HepG2 (cell line): Measurements from ENCODE around the gene LYPLA2. TPM values are rescaled to one million over a fixed set of nuclear protein-coding genes. Genes with fewer than 3 reads are reported as not detected.

Experiments
- ATAC-seq: fragments of 200-7000 bp; cut with Tn5 transposase; 3 replicates; pipeline ENCODE4 v1.9.1; 2020; ENCODE audit warnings: mild to moderate bottlenecking, moderate library complexity
- BruUV-seq: library from RNA; stranded (reverse); fragments of 400-500 nt; replicated peaks from 2 replicates; lab custom pipeline; 2021; lab: Mats Ljungman, UMichigan
- CTCF ChIA-PET: fragments of 300-600 bp; formaldehyde crosslinking; extraction: SDS; loops from one replicate; lab custom pipeline; 2021; ENCODE audit warnings: low total read pairs, inconsistent platforms, low intra/inter-chr PET ratio; lab: Yijun Ruan, JAX
- POLR2A ChIA-PET: fragments of 350-600 bp; sonication (Branson Sonifier 250); formaldehyde crosslinking; loops from one replicate; lab custom pipeline; 2020; ENCODE audit warnings: antibody characterized with exemption, inconsistent platforms; lab: Yijun Ruan, JAX
- DNase-seq: peaks from one replicate; pipeline ENCODE4 v3.0.0-alpha.2; 2015; ENCODE audit warnings: low spot score
- FAIRE-seq: peaks from 3 replicates; lab custom pipeline; 2011; peaks lifted over from hg19 to GRCh38; lab: Jason Lieb, UNC
- H2AFZ ChIP-seq: one replicate; pipeline ENCODE4 v1.6.1; 2011; ENCODE audit warnings: low read length, inconsistent platforms
- H3K27ac ChIP-seq: fragments of 300-600 bp; 3 replicates; pipeline ENCODE4 v1.8.0; 2011; ENCODE audit warnings: mixed run types, mild to moderate bottlenecking, mixed read lengths, low read length, inconsistent platforms; ENCODE audit not compliant: insufficient read depth; ENCODE audit errors: extremely low read length
- H3K27me3 ChIP-seq, 2 experiments: fragments of 200-600 bp in 1 of 2; 2 replicates in 1 of 2; 3 replicates in 1 of 2; pipeline versions ENCODE4 v1.6.0 to v1.8.0; 2011; ENCODE audit warnings: low read length in 2 of 2, mild to moderate bottlenecking in 2 of 2, moderate library complexity in 2 of 2, inconsistent platforms in 1 of 2; ENCODE audit not compliant: insufficient read depth in 2 of 2, control insufficient read depth in 1 of 2
- H3K36me3 ChIP-seq, 2 experiments: fragments of 200-600 bp in 1 of 2; replicated peaks in 1 of 2; 2 replicates in 1 of 2; 3 replicates in 1 of 2; pipeline versions ENCODE4 v1.5.1 to v1.8.0; 2011; ENCODE audit warnings: low read length in 2 of 2, inconsistent platforms in 1 of 2; ENCODE audit not compliant: insufficient read depth in 2 of 2, control insufficient read depth in 1 of 2
- H3K4me1 ChIP-seq: 2 replicates; pipeline ENCODE4 v1.5.1; 2012; ENCODE audit warnings: low read length, inconsistent platforms; ENCODE audit not compliant: insufficient read depth
- H3K4me2 ChIP-seq: 2 replicates; pipeline ENCODE4 v1.6.0; 2011; ENCODE audit warnings: low read depth, low read length, inconsistent platforms
- H3K4me3 ChIP-seq, 3 experiments: fragments of 200-600 bp in 1 of 3; sonication (generic), shearing (Covaris generic) in 1 of 3; replicated peaks in 1 of 3; 2 replicates each; pipeline ENCODE4 v1.5.1; 2011 to 2016; ENCODE audit warnings: low read length in 3 of 3, inconsistent platforms in 2 of 3, low read depth in 2 of 3, mild to moderate bottlenecking in 2 of 3, control low read depth in 1 of 3, mixed read lengths in 1 of 3; ENCODE audit not compliant: insufficient read depth in 1 of 3
- H3K79me2 ChIP-seq: one replicate; pipeline ENCODE4 v1.6.1; 2011; ENCODE audit warnings: low read length, inconsistent platforms; ENCODE audit not compliant: insufficient read depth
- H3K9ac ChIP-seq: 2 replicates; pipeline ENCODE4 v1.6.0; 2011; ENCODE audit warnings: mild to moderate bottlenecking, low read depth, low read length, inconsistent platforms; ENCODE audit not compliant: insufficient read depth
- H3K9me3 ChIP-seq: 2 replicates; pipeline ENCODE4 v1.5.1; 2012; ENCODE audit warnings: mild to moderate bottlenecking, low read length
- H4K20me1 ChIP-seq: 2 replicates; pipeline ENCODE4 v1.6.0; 2011; ENCODE audit warnings: inconsistent platforms, mild to moderate bottlenecking, low read length, moderate library complexity; ENCODE audit not compliant: insufficient read depth
- DRAP1 ChIP-seq: IDR thresholded peaks from 2 replicates; pipeline ENCODE4 v1.6.1; 2016; ENCODE audit warnings: missing genetic modification reagents, missing compliant biosample characterization
- KLF15 ChIP-seq: sonication (generic); formaldehyde crosslinking; IDR thresholded peaks from 2 replicates; pipeline ENCODE4 v1.8.1; 2023; ENCODE audit warnings: borderline replicate concordance, mild to moderate bottlenecking, inconsistent platforms, missing genetic modification reagents, mixed read lengths
- MEF2D ChIP-seq: sonication (generic); formaldehyde crosslinking; IDR thresholded peaks from 2 replicates; pipeline ENCODE4 v1.5.1; 2020; ENCODE audit warnings: mild to moderate bottlenecking, missing genetic modification reagents
- MYPOP ChIP-seq: sonication (generic); formaldehyde crosslinking; IDR thresholded peaks from 2 replicates; pipeline ENCODE4 v1.8.1; 2023; ENCODE audit warnings: mild to moderate bottlenecking, moderate library complexity, missing genetic modification reagents
- NKX3-1 ChIP-seq: sonication (generic); formaldehyde crosslinking; IDR thresholded peaks from 2 replicates; pipeline ENCODE4 v1.5.0; 2020; ENCODE audit warnings: missing genetic modification reagents
- NR1H2 ChIP-seq: sonication (generic); formaldehyde crosslinking; IDR thresholded peaks from 2 replicates; pipeline ENCODE4 v1.8.1; 2022; ENCODE audit warnings: low read depth, missing genetic modification reagents, borderline replicate concordance
- NR2C2 ChIP-seq: sonication (generic); formaldehyde crosslinking; IDR thresholded peaks from 2 replicates; pipeline ENCODE4 v1.4.0; 2020; ENCODE audit warnings: missing genetic modification reagents, mild to moderate bottlenecking, moderate library complexity, borderline replicate concordance
- PHF5A ChIP-seq: IDR thresholded peaks from one replicate; pipeline ENCODE4 v1.6.1; 2018; ENCODE audit warnings: low read depth, missing genetic modification reagents; ENCODE audit not compliant: unreplicated experiment
- SMAD1 ChIP-seq: sonication (generic); formaldehyde crosslinking; IDR thresholded peaks from 2 replicates; pipeline ENCODE4 v1.4.0; 2020; ENCODE audit warnings: missing genetic modification reagents, low read depth, mild to moderate bottlenecking, borderline replicate concordance
- SOX13 ChIP-seq, 3 experiments: fragments of 450-650 bp in 1 of 3; sonication (generic) in 1 of 3; formaldehyde crosslinking in 1 of 3; IDR thresholded peaks in 2 of 3; conservative IDR thresholded peaks in 1 of 3; 2 replicates each; pipeline versions ENCODE4 v1.5.0 to v1.6.1; 2016 to 2020; ENCODE audit warnings: antibody characterized with exemption in 1 of 3, mild to moderate bottlenecking in 1 of 3, missing compliant biosample characterization in 1 of 3, missing genetic modification reagents in 1 of 3, moderate library complexity in 1 of 3
- TFAP4 ChIP-seq: sonication (generic); IDR thresholded peaks from 2 replicates; pipeline ENCODE4 v1.6.1; 2016; ENCODE audit warnings: low read depth, borderline replicate concordance
- TGIF2 ChIP-seq: IDR thresholded peaks from 2 replicates; pipeline ENCODE4 v1.6.1; 2016; ENCODE audit warnings: control low read depth, missing compliant biosample characterization
- U2AF1 ChIP-seq: fragments of 200-400 bp; formaldehyde crosslinking; optimal IDR thresholded peaks from 2 replicates; pipeline ENCODE3; 2017; ENCODE audit warnings: mild to moderate bottlenecking, low read depth, low read length
- ZBTB42 ChIP-seq: sonication (generic); formaldehyde crosslinking; IDR thresholded peaks from 2 replicates; pipeline ENCODE4 v1.5.0; 2020; ENCODE audit warnings: mild to moderate bottlenecking, missing genetic modification reagents
- ZNF143 ChIP-seq: sonication (generic); formaldehyde crosslinking; IDR thresholded peaks from 2 replicates; pipeline ENCODE4 v1.4.0; 2020; ENCODE audit warnings: missing genetic modification reagents
- ZNF282 ChIP-seq: fragments of 450-650 bp; IDR thresholded peaks from 2 replicates; pipeline ENCODE4 v1.6.1; 2018; ENCODE audit not compliant: partially characterized antibody
- ZNF33B ChIP-seq: sonication (generic); formaldehyde crosslinking; IDR thresholded peaks from 2 replicates; pipeline ENCODE4 v1.5.1; 2020; ENCODE audit warnings: mild to moderate bottlenecking, missing genetic modification reagents
- ZNF496 ChIP-seq: sonication (generic); formaldehyde crosslinking; IDR thresholded peaks from 2 replicates; pipeline ENCODE4 v1.8.1; 2023; ENCODE audit warnings: mild to moderate bottlenecking, moderate library complexity, missing genetic modification reagents; ENCODE audit not compliant: insufficient replicate concordance
- ZNF572 ChIP-seq: sonication (generic); formaldehyde crosslinking; IDR thresholded peaks from 2 replicates; pipeline ENCODE4 v1.5.1; 2020; ENCODE audit warnings: mild to moderate bottlenecking, missing genetic modification reagents
- WGBS: methylation state at CpG from one replicate; pipeline ENCODE4 v1.1.6; 2017; ENCODE audit warnings: low lambda C conversion rate; 5-methylcytosine and 5-hydroxymethylcytosine counted together
- in situ Hi-C: cut with HindIII; loops from 2 replicates; pipeline ENCODE4 v1.10.0; 2017; ENCODE audit warnings: low pct_unique_long_range_greater_than_20kb; ENCODE audit not compliant: extremely low pct_ligation_motif_present
- intact Hi-C: fragments of 100-400 bp; cut with micrococcal nuclease; formaldehyde crosslinking; loops from one replicate; pipeline ENCODE4 v1.10.0; 2022; ENCODE audit not compliant: unreplicated experiment
- polyA plus RNA-seq, 8 experiments: library from polyadenylated mRNA; depleted of rRNA in 3 of 8; stranded (reverse) in 7 of 8; unstranded in 1 of 8; fragments of >200 nt; fragmentation: Illumina TruSeq in 4 of 8; extraction: Trizol in 4 of 8; gene quantifications; 2 replicates each; pipeline versions ENCODE4 v1.2.1 to v1.2.3, GENCODE V29; 2011 to 2016; ENCODE audit warnings: low read depth in 4 of 8, missing spikeins in 1 of 8, mixed read lengths in 1 of 8; ENCODE audit not compliant: insufficient read depth in 1 of 8
- total RNA-seq, 5 experiments: library from RNA; depleted of rRNA; stranded (reverse); fragments of >200 nt; fragmentation: Illumina TruSeq; extraction: Trizol; gene quantifications; 2 replicates each; pipeline ENCODE4 v1.2.3, GENCODE V29; 2016; ENCODE audit warnings: low read depth in 1 of 5

Gene LYPLA2
- total and polyA plus RNA-seq, 2 of the 13 experiments (the other 11 are each of a cell fraction or from before 2014, with no cell fraction given) = 72.1 to 73.2 TPM

- no peak overlapping the region for H3K9ac ChIP-seq
- intact Hi-C loops (no loop called here), in situ Hi-C loops (loop anchor here (5.0 kb wide), 2 partner anchors 60 to 110 kb away; partner anchors contain the start of gene FUCA1)
- no peaks in the 10 kb centered on the region for H3K79me2 ChIP-seq
- ATAC-seq (no peak), DNase-seq (no peak), FAIRE-seq (no peak)
- peaks cover 59% of the 10 kb centered on the region for H3K4me1 ChIP-seq
- no peaks in the 10 kb centered on the region for H3K9me3 ChIP-seq
- no peaks in the 10 kb centered on the region for H3K27me3 ChIP-seq
- H3K4me3 ChIP-seq = no peak overlapping the region
- peaks cover 2 to 8% of the 10 kb centered on the region in 2 experiments; a peak in 2 of 5 replicates for H3K36me3 ChIP-seq
- ChIA-PET POLR2A (interaction anchor here (1.0 to 1.2 kb wide), 2 partner anchors 17 to 29 kb away, joined by 4 to 5 read pairs; partner anchors contain the start of gene PITHD1), CTCF (no interaction called here)
- no peak overlapping the region for H3K27ac ChIP-seq
- H4K20me1 ChIP-seq = no peaks in the 10 kb centered on the region
- WGBS = 100% methylated on average over 2 of the region's 3 CpGs
- no peak overlapping the region for H3K4me2 ChIP-seq
- no peak overlapping the region for H2AFZ ChIP-seq
- BruUV-seq = no TSS peak
- TF ChIP-seq ZNF572 = no peak
- no peak for TF ChIP-seq KLF15 (CRISPR knock-in tag)
- TF ChIP-seq MYPOP (CRISPR knock-in tag) = no peak
- TF ChIP-seq MEF2D = no peak
- TF ChIP-seq DRAP1 (CRISPR knock-in tag) = no peak
- no peak for TF ChIP-seq ZBTB42 (CRISPR knock-in tag)
- no peak for TF ChIP-seq PHF5A (CRISPR knock-in tag)
- TF ChIP-seq NR1H2 (CRISPR knock-in tag) = no peak
- no peak for TF ChIP-seq ZNF143
- no peak for TF ChIP-seq ZNF282
- TF ChIP-seq ZNF33B (CRISPR knock-in tag) = no peak
- no peak for TF ChIP-seq SOX13 (IDR thresholded peaks at IDR 0.05)
- TF ChIP-seq SOX13 (CRISPR knock-in tag; conservative IDR thresholded peaks at IDR 0.05 in 1 of 2, IDR thresholded peaks at IDR 0.05 in 1 of 2) = no peak
- no peak for TF ChIP-seq TGIF2 (CRISPR knock-in tag)
- no peak for TF ChIP-seq NKX3-1 (CRISPR knock-in tag)
- no peak for TF ChIP-seq TFAP4
- TF ChIP-seq U2AF1 = no peak
- no peak for TF ChIP-seq NR2C2 (CRISPR knock-in tag)
- TF ChIP-seq SMAD1 (CRISPR knock-in tag) = no peak
- TF ChIP-seq ZNF496 (CRISPR knock-in tag) = no peak
Measured at GRCh38 chr1:23807453-23807852, 16.5 kb downstream of the LYPLA2 start.
